Subcutaneous abdominal adipose tissue (tissue), 5 donors: ENCODE results near the gene PACSIN3.

Experiments
- H3K27ac ChIP-seq: one replicate; pipeline ENCODE4 v1.7.0; 2013; ENCODE audit warnings: low read depth, mild to moderate bottlenecking, inconsistent platforms, low read length, moderate library complexity
- H3K27me3 ChIP-seq, 5 donors: one replicate each; pipeline ENCODE4 v1.7.0; 2013; ENCODE audit warnings: low read length in 5 of 5, inconsistent platforms in 1 of 5; ENCODE audit not compliant: control insufficient read depth in 5 of 5, insufficient read depth in 4 of 5
- H3K36me3 ChIP-seq, 5 donors: one replicate each; pipeline ENCODE4 v1.7.0; 2013; ENCODE audit warnings: low read length in 5 of 5; ENCODE audit not compliant: control insufficient read depth in 5 of 5, insufficient read depth in 5 of 5
- H3K4me1 ChIP-seq, 5 donors: one replicate each; pipeline ENCODE4 v1.7.0; 2013; ENCODE audit warnings: low read length in 5 of 5, mild to moderate bottlenecking in 3 of 5, moderate library complexity in 1 of 5; ENCODE audit not compliant: control insufficient read depth in 5 of 5, insufficient read depth in 5 of 5
- H3K4me3 ChIP-seq, 5 donors: one replicate each; pipeline ENCODE4 v1.7.0; 2013; ENCODE audit warnings: low read length in 5 of 5, low read depth in 1 of 5
- H3K9ac ChIP-seq, 5 donors: one replicate each; pipeline ENCODE4 v1.7.0; 2013; ENCODE audit warnings: low read length in 5 of 5, mild to moderate bottlenecking in 4 of 5, moderate library complexity in 3 of 5
- H3K9me3 ChIP-seq, 5 donors: one replicate each; pipeline ENCODE4 v1.7.0; 2013; ENCODE audit warnings: low read length in 5 of 5; ENCODE audit not compliant: control insufficient read depth in 5 of 5
- donor health status: healthy.
- donor health status: healthy.
- donor health status: healthy.
- donor health status: healthy.
- donor health status: healthy.

PACSIN3 gene

GRCh38 chr11:47186076-47186699, at the start of gene PACSIN3:
TSS of gene PACSIN3 (minus strand) at chr11:47186434. CDS start at chr11:47182727, 3,707 bp downstream.
- Histone ChIP-seq H3K27me3 (peaks cover 0 to 6% (median 6%) of the 10 kb centered on the region in 5 donors), H3K4me3 (peak within 1 kb of the TSS; percentile 53 to 69 (median 60)), H3K36me3 (no peaks in the 10 kb centered on the region), H3K9me3 (no peaks in the 10 kb centered on the region), H3K9ac (peak within 1 kb of the TSS in 3 of 5 donors; percentile 53 to 73 (median 68)), H3K27ac (peak within 1 kb of the TSS; percentile 30), H3K4me1 (peaks cover 2 to 40% (median 30%) of the 10 kb centered on the region in 5 donors)

GRCh38 chr11:47235163-47235562, 48.9 kb upstream of the PACSIN3 start:
- Histone ChIP-seq H3K4me3 (no peak overlapping the region), H3K36me3 (peaks cover 0 to 30% (median 17%) of the 10 kb centered on the region in 5 donors), H3K27ac (peak overlapping the region; percentile 82), H3K9ac (no peak overlapping the region), H3K9me3 (no peaks in the 10 kb centered on the region), H3K4me1 (peaks cover 5 to 29% (median 24%) of the 10 kb centered on the region in 5 donors), H3K27me3 (no peaks in the 10 kb centered on the region)

DNA sequence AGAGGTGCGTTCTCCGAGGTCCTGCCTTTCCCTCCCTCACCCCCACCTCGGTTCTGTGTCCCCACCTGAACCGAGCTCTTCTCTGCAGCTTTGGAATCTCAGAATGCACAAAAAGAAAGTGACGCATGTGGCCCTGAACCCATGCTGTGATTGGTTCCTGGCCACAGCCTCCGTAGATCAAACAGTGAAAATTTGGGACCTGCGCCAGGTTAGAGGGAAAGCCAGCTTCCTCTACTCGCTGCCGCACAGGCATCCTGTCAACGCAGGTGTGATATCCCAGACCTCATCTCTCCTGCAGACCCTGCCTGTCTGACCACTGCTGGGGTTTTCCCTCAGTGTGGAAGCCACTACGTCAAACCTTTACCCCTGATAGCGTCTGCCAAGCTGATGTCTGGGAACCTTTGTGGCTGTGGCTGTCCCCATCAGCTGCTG, 48.5 kb upstream of the PACSIN3 start:
- H3K36me3 ChIP-seq = peaks cover 0 to 25% (median 12%) of the 10 kb centered on the region in 5 donors
- no peaks in the 10 kb centered on the region for H3K27me3 ChIP-seq
- peaks cover 5 to 29% (median 24%) of the 10 kb centered on the region in 5 donors for H3K4me1 ChIP-seq
- H3K9ac ChIP-seq = peak overlapping the region in 3 of 5 donors; percentile 6 to 69 (median 33)
- H3K27ac ChIP-seq = peak overlapping the region; percentile 82
- H3K9me3 ChIP-seq = no peaks in the 10 kb centered on the region
- H3K4me3 ChIP-seq = peak overlapping the region; percentile 7 to 54 (median 43)

GRCh38 chr11:47233989-47234668, 47.9 kb upstream of the PACSIN3 start:
- H3K4me1 ChIP-seq = peaks cover 3 to 29% (median 23%) of the 10 kb centered on the region in 5 donors
- H3K27me3 ChIP-seq = no peaks in the 10 kb centered on the region
- H3K4me3 ChIP-seq = peak overlapping the region; percentile 7 to 54 (median 43)
- no peaks in the 10 kb centered on the region for H3K9me3 ChIP-seq
- H3K36me3 ChIP-seq = peaks cover 0 to 22% (median 6%) of the 10 kb centered on the region in 5 donors
- H3K9ac ChIP-seq = peak overlapping the region; percentile 6 to 69 (median 27)
- H3K27ac ChIP-seq = peak overlapping the region; percentile 82

DNA sequence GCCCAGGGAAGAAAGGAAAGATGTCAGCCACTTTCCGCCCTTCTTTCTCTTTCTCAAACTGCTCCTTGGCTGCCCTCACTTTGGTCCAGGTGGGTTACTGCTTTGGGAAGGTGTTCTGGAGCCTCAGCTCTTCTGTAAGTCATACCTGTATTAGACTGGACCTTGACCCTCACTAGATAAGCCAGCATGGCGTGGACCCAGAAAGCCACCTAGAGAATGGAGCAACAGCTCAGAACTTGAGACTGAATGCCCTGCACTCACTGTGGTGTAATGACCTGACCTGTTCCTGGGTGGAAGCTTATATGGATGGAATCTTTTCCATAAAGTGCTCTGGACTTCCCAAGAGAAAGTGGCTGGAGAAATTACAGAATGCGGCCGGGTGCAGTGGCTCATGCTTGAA, 46.8 kb upstream of the PACSIN3 start:
- Histone ChIP-seq H3K36me3 (peaks cover 0 to 19% (median 3%) of the 10 kb centered on the region in 5 donors), H3K9ac (no peak overlapping the region), H3K9me3 (no peaks in the 10 kb centered on the region), H3K27me3 (no peaks in the 10 kb centered on the region), H3K4me1 (peaks cover 3 to 23% (median 19%) of the 10 kb centered on the region in 5 donors), H3K4me3 (no peak overlapping the region), H3K27ac (no peak overlapping the region)

GRCh38 chr11:47229161-47229560, 42.9 kb upstream of the PACSIN3 start:
- H3K4me1 ChIP-seq = peaks cover 0 to 6% (median 4%) of the 10 kb centered on the region in 5 donors
- H3K27me3 ChIP-seq = no peaks in the 10 kb centered on the region
- no peaks in the 10 kb centered on the region for H3K9me3 ChIP-seq
- H3K36me3 ChIP-seq = peaks cover 3 to 15% (median 4%) of the 10 kb centered on the region in 5 donors
- H3K9ac ChIP-seq = no peak overlapping the region
- H3K27ac ChIP-seq = no peak overlapping the region
- H3K4me3 ChIP-seq = no peak overlapping the region

DNA sequence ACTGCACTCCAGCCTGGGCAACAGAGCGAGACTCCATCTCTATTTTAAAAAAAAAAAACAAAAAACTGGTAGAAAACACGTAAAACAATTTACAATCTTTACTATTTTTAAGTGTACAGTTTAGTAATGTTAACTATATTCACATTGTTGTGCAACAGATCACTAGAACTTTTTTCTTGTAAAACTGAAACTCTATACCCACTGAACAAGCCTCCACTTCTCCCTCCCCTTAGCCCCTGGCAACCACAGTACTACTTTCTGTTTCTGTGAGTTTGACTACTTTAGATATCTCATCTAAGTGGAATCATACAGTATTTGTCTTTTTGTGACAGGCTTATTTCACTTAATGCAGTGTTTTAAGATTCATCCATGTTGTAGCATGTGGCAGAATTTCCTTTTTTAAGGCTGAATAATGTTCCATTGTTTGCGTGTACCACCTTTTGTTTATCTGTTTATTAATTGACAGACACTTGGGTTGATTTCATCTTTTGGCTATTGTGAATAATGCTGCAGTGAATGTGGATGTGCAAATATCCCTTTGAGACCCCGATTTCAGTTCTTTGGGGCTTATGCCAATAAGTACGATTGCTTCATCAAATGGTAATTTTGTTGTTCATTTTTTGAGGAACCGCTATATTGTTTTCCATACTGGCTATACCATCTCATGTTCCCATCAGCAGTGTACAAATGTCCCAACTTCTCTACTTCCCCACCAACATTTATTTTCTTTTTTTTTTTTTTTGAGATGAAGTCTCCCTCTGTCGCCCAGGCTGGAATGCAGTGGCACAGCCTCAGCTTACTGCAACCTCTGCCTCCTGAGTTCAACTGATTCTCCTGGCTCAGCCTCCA, 39.5 kb upstream of the PACSIN3 start:
- peaks cover 0 to under 1% (median 0%) of the 10 kb centered on the region in 5 donors for H3K4me1 ChIP-seq
- no peaks in the 10 kb centered on the region for H3K27me3 ChIP-seq
- H3K36me3 ChIP-seq = peaks cover 2 to 18% (median 9%) of the 10 kb centered on the region in 5 donors
- no peak overlapping the region for H3K4me3 ChIP-seq
- no peak overlapping the region for H3K27ac ChIP-seq
- H3K9me3 ChIP-seq = no peaks in the 10 kb centered on the region
- H3K9ac ChIP-seq = no peak overlapping the region

DNA sequence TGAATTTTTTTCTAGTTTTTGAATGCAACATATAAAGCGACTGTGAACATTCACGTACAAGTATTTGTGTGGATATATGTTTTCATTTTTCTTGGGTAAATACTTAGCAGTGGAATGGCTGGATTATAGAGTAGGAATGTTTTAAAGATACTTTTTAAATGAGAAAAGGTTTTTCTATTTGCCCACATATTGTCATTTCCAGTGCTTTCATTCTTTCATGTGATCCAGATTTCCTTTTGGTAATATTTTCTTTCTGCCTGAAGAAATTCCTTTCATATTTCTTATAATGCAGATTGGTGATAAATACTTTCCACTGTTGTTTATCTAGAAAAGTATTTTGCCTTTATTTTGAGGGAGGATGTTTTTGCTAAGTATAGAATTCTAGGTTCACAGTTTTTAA, 36.5 kb upstream of the PACSIN3 start:
- Histone ChIP-seq H3K27me3 (no peaks in the 10 kb centered on the region), H3K9ac (no peak overlapping the region), H3K4me1 (peaks cover 0 to 6% (median 0%) of the 10 kb centered on the region in 5 donors), H3K27ac (no peak overlapping the region), H3K36me3 (peaks cover 7 to 31% (median 16%) of the 10 kb centered on the region in 5 donors), H3K4me3 (no peak overlapping the region), H3K9me3 (no peaks in the 10 kb centered on the region)

GRCh38 chr11:47220401-47220821, 34.2 kb upstream of the PACSIN3 start:
- Histone ChIP-seq H3K27ac (no peak overlapping the region), H3K4me3 (no peak overlapping the region), H3K36me3 (peaks cover 6 to 29% (median 16%) of the 10 kb centered on the region in 5 donors), H3K27me3 (no peaks in the 10 kb centered on the region), H3K9me3 (no peaks in the 10 kb centered on the region), H3K9ac (no peak overlapping the region), H3K4me1 (peaks cover 7 to 26% (median 16%) of the 10 kb centered on the region in 5 donors)
